Chondrocyte (in vitro differentiated cells): ENCODE results near the gene KIF3A. TPM values are rescaled to one million over a fixed set of nuclear protein-coding genes. Genes with fewer than 3 reads are reported as not detected.

ENCODE experiments used
- DNase-seq: peaks from one replicate; pipeline ENCODE4 v3.0.0; 2021; ENCODE audit warnings: mixed read lengths, low spot score
- H3K27ac Mint-ChIP-seq: one replicate; pipeline ENCODE4 v1.8.0; 2021; ENCODE audit warnings: mild to moderate bottlenecking, moderate library complexity, mixed read lengths; ENCODE audit not compliant: unreplicated experiment
- H3K27me3 Mint-ChIP-seq: 2 replicates; pipeline ENCODE4 v1.8.0; 2021; ENCODE audit warnings: low read depth, mixed read lengths
- H3K36me3 Mint-ChIP-seq: 2 replicates; pipeline ENCODE4 v1.8.0; 2021; ENCODE audit warnings: low read depth, mixed read lengths
- H3K4me1 Mint-ChIP-seq: 2 replicates; pipeline ENCODE4 v1.8.0; 2021; ENCODE audit warnings: low read depth, mild to moderate bottlenecking, mixed read lengths
- H3K4me3 Mint-ChIP-seq: one replicate; pipeline ENCODE4 v1.8.0; 2021; ENCODE audit warnings: mild to moderate bottlenecking, moderate library complexity, mixed read lengths; ENCODE audit not compliant: unreplicated experiment
- H3K9me3 Mint-ChIP-seq: 2 replicates; pipeline ENCODE4 v1.8.0; 2021; ENCODE audit warnings: low read depth, mixed read lengths
- total RNA-seq: library from RNA; stranded (reverse); gene quantifications from 3 replicates; pipeline ENCODE4 v1.2.1, GENCODE V29; 2021
- TF ChIP-seq, protein P1 (sequence below): fragments of 200-600 bp; sonication (generic); IDR thresholded peaks from 2 replicates; pipeline ENCODE4 v1.5.0; 2021; ENCODE audit warnings: antibody characterized with exemption, mild to moderate bottlenecking, moderate library complexity

Gene KIF3A
- total RNA-seq, 1 donor from 2014 or later = 16.2 TPM

DNA sequence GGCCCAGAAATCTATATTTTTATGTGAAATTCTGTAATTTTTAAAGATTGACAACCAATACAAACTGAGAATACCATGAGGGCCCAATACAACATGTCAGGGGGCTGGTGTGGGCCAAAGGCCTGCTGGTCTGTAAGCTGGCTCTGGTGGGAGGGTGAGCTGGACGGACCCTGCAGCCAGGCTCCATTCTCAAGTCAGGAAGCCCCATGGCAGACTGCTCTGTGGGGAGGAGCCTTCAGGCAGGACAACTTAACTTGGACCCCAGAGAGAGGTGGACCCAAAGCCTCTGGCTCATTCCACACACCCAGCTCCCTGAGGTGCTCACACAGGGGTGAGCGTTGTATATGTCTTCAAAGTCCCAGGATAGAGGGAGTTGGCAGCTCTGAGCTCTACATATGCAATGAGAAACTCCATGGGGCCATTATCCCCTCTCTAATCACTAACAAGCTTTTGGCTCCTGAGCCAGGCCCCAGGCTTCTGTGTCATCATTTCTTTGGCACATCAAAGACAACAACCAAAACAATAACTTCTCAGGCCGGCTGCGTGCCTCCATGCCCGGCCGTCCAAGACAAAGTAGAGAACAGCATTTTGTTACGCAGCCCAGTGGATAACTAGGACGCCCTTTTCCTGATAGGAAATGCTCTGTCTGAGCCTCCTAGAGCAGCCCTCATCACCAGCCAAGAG is 33.3 kb upstream of the KIF3A start:
- DNase-seq = peak; percentile 35
- no peaks in the 10 kb centered on the region for H3K27me3 Mint-ChIP-seq
- TF ChIP-seq, protein P1, sequence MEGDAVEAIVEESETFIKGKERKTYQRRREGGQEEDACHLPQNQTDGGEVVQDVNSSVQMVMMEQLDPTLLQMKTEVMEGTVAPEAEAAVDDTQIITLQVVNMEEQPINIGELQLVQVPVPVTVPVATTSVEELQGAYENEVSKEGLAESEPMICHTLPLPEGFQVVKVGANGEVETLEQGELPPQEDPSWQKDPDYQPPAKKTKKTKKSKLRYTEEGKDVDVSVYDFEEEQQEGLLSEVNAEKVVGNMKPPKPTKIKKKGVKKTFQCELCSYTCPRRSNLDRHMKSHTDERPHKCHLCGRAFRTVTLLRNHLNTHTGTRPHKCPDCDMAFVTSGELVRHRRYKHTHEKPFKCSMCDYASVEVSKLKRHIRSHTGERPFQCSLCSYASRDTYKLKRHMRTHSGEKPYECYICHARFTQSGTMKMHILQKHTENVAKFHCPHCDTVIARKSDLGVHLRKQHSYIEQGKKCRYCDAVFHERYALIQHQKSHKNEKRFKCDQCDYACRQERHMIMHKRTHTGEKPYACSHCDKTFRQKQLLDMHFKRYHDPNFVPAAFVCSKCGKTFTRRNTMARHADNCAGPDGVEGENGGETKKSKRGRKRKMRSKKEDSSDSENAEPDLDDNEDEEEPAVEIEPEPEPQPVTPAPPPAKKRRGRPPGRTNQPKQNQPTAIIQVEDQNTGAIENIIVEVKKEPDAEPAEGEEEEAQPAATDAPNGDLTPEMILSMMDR = no peak
- peaks cover 79% of the 10 kb centered on the region for H3K4me1 Mint-ChIP-seq
- no peak overlapping the region for H3K4me3 Mint-ChIP-seq
- peak overlapping the region; percentile 95 for H3K27ac Mint-ChIP-seq
- H3K9me3 Mint-ChIP-seq = no peaks in the 10 kb centered on the region
- no peaks in the 10 kb centered on the region for H3K36me3 Mint-ChIP-seq

DNA sequence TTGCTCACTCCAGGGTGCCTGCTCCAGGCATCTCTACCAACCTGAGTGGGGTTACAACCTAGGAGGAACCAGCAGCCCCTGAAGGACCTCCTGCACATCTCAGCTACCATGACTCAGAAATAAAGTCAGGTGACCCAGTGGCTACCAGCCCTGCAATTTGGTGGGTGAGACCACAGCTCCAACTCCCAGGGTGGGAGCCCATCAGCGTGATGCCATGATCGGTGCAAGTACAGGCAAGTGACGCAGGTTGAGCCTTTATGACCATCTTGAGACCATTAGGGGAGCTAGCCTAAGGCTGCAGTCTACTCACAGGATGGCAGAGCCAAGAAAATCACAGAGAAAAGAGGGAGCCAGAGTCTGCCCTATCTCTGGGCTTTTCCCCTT is 31.1 kb upstream of the KIF3A start:
- peak; percentile 43 for DNase-seq
- Mint-ChIP-seq H3K27me3 (no peaks in the 10 kb centered on the region), H3K4me3 (no peak overlapping the region)

DNA sequence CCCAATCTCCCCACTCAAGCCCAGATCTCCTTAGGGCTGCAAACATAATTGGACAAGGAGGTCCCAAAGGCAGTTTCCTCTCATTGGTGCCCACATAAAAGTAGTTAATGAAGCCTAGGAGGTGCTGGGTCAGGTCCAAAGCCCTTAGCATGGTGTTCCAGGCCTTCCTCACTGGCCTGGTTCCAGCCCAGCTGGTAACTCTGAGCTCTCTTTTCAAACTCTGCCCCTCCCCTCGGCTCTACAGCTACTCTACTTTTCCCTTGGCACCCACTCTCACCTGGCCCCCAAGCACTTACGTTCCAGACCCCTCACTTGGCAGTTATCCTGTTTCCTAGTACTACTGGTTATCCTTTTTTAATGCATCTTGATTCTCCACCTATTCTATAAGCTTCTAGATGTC is 29.8 kb upstream of the KIF3A start:
- Mint-ChIP-seq H3K4me1 (peaks cover 45% of the 10 kb centered on the region), H3K27me3 (no peaks in the 10 kb centered on the region), H3K9me3 (no peaks in the 10 kb centered on the region), H3K36me3 (peaks cover 19% of the 10 kb centered on the region), H3K27ac (peak overlapping the region; percentile 67), H3K4me3 (no peak overlapping the region)
- TF ChIP-seq, protein P1 = no peak
- DNase-seq = peak; percentile 9

More for the DNA sequence above, 31.1 kb upstream of the KIF3A start:
- Mint-ChIP-seq H3K4me1 (peaks cover 58% of the 10 kb centered on the region), H3K27ac (peak overlapping the region; percentile 74), H3K9me3 (no peaks in the 10 kb centered on the region), H3K36me3 (peaks cover 10% of the 10 kb centered on the region)
- TF ChIP-seq, protein P1 = no peak

DNA sequence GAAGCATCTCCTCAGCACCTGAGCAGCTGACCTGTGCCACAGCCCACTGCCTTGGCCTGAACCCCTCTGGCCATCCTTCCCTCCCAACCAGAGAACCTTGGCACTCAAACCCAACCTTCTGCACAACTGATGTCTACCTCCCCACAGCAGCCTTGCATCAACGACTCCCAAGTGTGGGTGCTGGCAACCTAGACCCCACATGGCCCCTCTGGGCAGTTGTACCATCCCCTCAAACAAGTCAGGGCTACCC is 29.4 kb upstream of the KIF3A start:
- TF ChIP-seq, protein P1 = no peak
- H3K27me3 Mint-ChIP-seq = no peaks in the 10 kb centered on the region

DNA sequence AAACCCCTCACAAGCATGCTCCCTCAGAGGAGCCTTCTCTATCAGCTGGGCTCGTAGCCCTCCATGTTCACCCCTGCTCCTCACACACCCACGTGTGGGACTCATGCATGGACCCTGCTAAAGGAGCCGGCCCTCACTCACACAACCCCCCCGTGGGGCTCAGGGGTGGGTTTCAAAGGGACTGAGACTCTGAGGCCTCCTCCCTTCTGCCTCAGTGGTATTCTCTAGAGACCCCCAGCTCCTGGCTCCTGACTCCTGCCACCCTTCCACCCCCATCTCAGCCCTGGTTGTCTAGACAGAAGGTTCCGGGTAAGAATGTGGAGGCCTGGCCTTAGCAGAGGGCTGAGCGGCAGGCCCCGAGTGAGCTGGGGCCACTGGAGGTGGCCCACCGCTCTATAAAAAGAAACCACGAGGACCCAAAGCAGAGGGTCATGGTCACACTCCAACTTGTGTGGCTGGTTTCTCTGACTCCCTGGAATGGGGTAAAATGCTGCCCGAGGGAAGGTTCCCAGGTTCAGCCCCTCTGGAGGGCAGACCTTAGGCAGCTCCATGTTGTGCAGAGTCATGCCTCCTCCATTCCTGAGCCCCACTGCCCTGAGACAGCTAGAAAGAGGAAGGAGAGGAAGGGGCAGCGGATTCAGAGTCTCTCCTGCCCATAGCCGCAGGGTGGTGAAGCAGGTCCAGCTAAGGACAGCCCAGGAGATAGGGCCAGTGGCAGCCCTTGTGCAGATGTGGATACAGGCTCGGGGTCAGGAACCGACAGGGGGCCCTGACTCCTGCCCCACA is 28.9 kb upstream of the KIF3A start:
- H3K27ac Mint-ChIP-seq = no peak overlapping the region
- peak; percentile 60 for DNase-seq
- H3K9me3 Mint-ChIP-seq = no peaks in the 10 kb centered on the region
- peaks cover 35% of the 10 kb centered on the region for H3K4me1 Mint-ChIP-seq
- no peak overlapping the region for H3K4me3 Mint-ChIP-seq
- TF ChIP-seq, protein P1 = no peak
- H3K27me3 Mint-ChIP-seq = no peaks in the 10 kb centered on the region
- peaks cover 26% of the 10 kb centered on the region for H3K36me3 Mint-ChIP-seq

More for the DNA sequence above, 29.4 kb upstream of the KIF3A start:
- Mint-ChIP-seq H3K36me3 (peaks cover 21% of the 10 kb centered on the region), H3K4me3 (no peak overlapping the region), H3K27ac (peak overlapping the region; percentile 67), H3K9me3 (no peaks in the 10 kb centered on the region), H3K4me1 (peaks cover 41% of the 10 kb centered on the region)
- no peak for DNase-seq
